B cell (primary cell): Measurements from ENCODE around the gene LAMTOR3. TPM values are rescaled to one million over a fixed set of nuclear protein-coding genes. Genes with fewer than 3 reads are reported as not detected.

Experiments used
- ATAC-seq: fragments of 200-7000 bp; cut with Tn5 transposase; one replicate; pipeline ENCODE4 v1.10.0; 2021; ENCODE audit warnings: low read depth, mild to moderate bottlenecking, moderate number of reproducible peaks, moderate library complexity
- CTCF ChIA-PET: fragments of 350-600 bp; sonication (Branson Sonifier 250); formaldehyde crosslinking; loops from one replicate; lab custom pipeline; 2021; ENCODE audit warnings: antibody characterized with exemption, inconsistent platforms; lab: Charles Lee
- POLR2A ChIA-PET: fragments of 350-600 bp; sonication (Branson Sonifier 250); formaldehyde crosslinking; loops from one replicate; lab custom pipeline; 2021; ENCODE audit warnings: antibody characterized with exemption; lab: Charles Lee
- DNase-seq: peaks from one replicate; pipeline ENCODE4 v3.0.0; 2013
- H2AFZ ChIP-seq: 2 replicates; pipeline ENCODE4 v1.6.1; 2012; ENCODE audit warnings: mild to moderate bottlenecking, low read depth, low read length; ENCODE audit not compliant: insufficient read depth, poor library complexity, severe bottlenecking
- H3K27ac ChIP-seq, 2 donors: 1 replicate in 1 of 2; 2 replicates in 1 of 2; pipeline ENCODE4 v1.5.1; 2012 to 2013; ENCODE audit warnings: low read length in 2 of 2, mild to moderate bottlenecking in 2 of 2, moderate library complexity in 1 of 2
- H3K27me3 ChIP-seq, 4 experiments: fragments of 200-600 bp in 1 of 4; sonication (generic) in 1 of 4; replicated peaks in 1 of 4; 1 replicate in 2 of 4; 2 replicates in 2 of 4; pipeline versions ENCODE4 v1.6.1 to v1.7.0; 2013 to 2016; ENCODE audit warnings: low read length in 3 of 4, mild to moderate bottlenecking in 2 of 4, mixed read lengths in 1 of 4, moderate library complexity in 1 of 4; ENCODE audit not compliant: insufficient read depth in 4 of 4, control insufficient read depth in 3 of 4; ENCODE audit errors: control extremely low read depth in 1 of 4
- H3K36me3 ChIP-seq, 2 experiments: replicated peaks in 1 of 2; 1 replicate in 1 of 2; 2 replicates in 1 of 2; pipeline versions ENCODE4 v1.6.1 to v1.7.1; 2013; ENCODE audit warnings: low read length in 1 of 2; ENCODE audit not compliant: insufficient read depth in 2 of 2, control insufficient read depth in 1 of 2; ENCODE audit errors: control extremely low read depth in 1 of 2, extremely low read depth in 1 of 2
- H3K4me1 ChIP-seq, 2 donors: fragments of 200-600 bp in 1 of 2; sonication (generic) in 1 of 2; 1 replicate in 1 of 2; 2 replicates in 1 of 2; pipeline versions ENCODE4 v1.5.1 to v1.6.1; 2013 to 2017; ENCODE audit warnings: low read length in 2 of 2; ENCODE audit not compliant: control insufficient read depth in 2 of 2, insufficient read depth in 2 of 2
- H3K4me2 ChIP-seq: replicated peaks from 2 replicates; pipeline ENCODE3; 2012; ENCODE audit warnings: mild to moderate bottlenecking, low read depth, low read length; ENCODE audit not compliant: poor library complexity, severe bottlenecking
- H3K4me3 ChIP-seq, 5 experiments: fragments of 200-600 bp in 1 of 5; sonication (generic) in 1 of 5; 1 replicate in 3 of 5; 2 replicates in 2 of 5; pipeline versions ENCODE4 v1.5.1 to v1.7.0; 2011 to 2016; ENCODE audit warnings: low read length in 4 of 5, mild to moderate bottlenecking in 4 of 5, low read depth in 2 of 5, control low read depth in 1 of 5, moderate library complexity in 1 of 5; ENCODE audit not compliant: insufficient read depth in 1 of 5; ENCODE audit errors: control extremely low read depth in 1 of 5, extremely low read depth in 1 of 5
- H3K79me2 ChIP-seq: fragments of 200-600 bp; sonication (generic); one replicate; pipeline ENCODE4 v1.6.0; 2016; ENCODE audit warnings: low read length; ENCODE audit not compliant: control insufficient read depth, insufficient read depth
- H3K9ac ChIP-seq: fragments of 200-600 bp; sonication (generic); 2 replicates; pipeline ENCODE4 v1.6.1; 2017; ENCODE audit warnings: mild to moderate bottlenecking, low read length, moderate library complexity
- H3K9me3 ChIP-seq, 3 donors: one replicate each; pipeline versions ENCODE4 v1.6.1 to v1.7.1; 2013; ENCODE audit warnings: low read length in 2 of 3; ENCODE audit not compliant: control insufficient read depth in 2 of 3, insufficient read depth in 1 of 3; ENCODE audit errors: control extremely low read depth in 1 of 3
- H4K20me1 ChIP-seq: 2 replicates; pipeline ENCODE4 v1.6.0; 2012; ENCODE audit warnings: mild to moderate bottlenecking, low read length; ENCODE audit not compliant: insufficient read depth, control insufficient read depth, poor library complexity, severe bottlenecking
- H3K27ac Mint-ChIP-seq: one replicate; pipeline ENCODE4 v1.8.0; 2021; ENCODE audit warnings: mixed read lengths
- H3K27me3 Mint-ChIP-seq: one replicate; pipeline ENCODE4 v1.8.0; 2021; ENCODE audit warnings: mixed read lengths
- H3K4me1 Mint-ChIP-seq: one replicate; pipeline ENCODE4 v1.8.0; 2021; ENCODE audit warnings: mixed read lengths
- H3K4me3 Mint-ChIP-seq: one replicate; pipeline ENCODE4 v1.8.0; 2021; ENCODE audit warnings: mixed read lengths
- H3K9me3 Mint-ChIP-seq: one replicate; pipeline ENCODE4 v1.8.0; 2022; ENCODE audit warnings: mixed read lengths; ENCODE audit not compliant: insufficient read depth
- CTCF ChIP-seq: fragments of 200-600 bp; IDR thresholded peaks from one replicate; pipeline ENCODE4 v1.8.0; 2022; ENCODE audit warnings: antibody characterized with exemption, mild to moderate bottlenecking
- EZH2 ChIP-seq: IDR thresholded peaks from 2 replicates; pipeline ENCODE4 v1.6.1; 2012; ENCODE audit warnings: borderline replicate concordance, low read depth, mild to moderate bottlenecking, moderate library complexity, low read length; ENCODE audit not compliant: insufficient read depth, poor library complexity, severe bottlenecking
- WGBS: methylation state at CpG from one replicate; pipeline ENCODE4 v1.1.5; 2013; ENCODE audit warnings: missing lambda C conversion rate; ENCODE audit not compliant: insufficient coverage; 5-methylcytosine and 5-hydroxymethylcytosine counted together
- intact Hi-C: fragments of 100-400 bp; cut with micrococcal nuclease; formaldehyde crosslinking; loops from one replicate; pipeline ENCODE4 v1.10.0; 2022
- polyA plus RNA-seq: library from polyadenylated mRNA; depleted of rRNA; stranded (reverse); fragments of >200 nt; gene quantifications from 2 replicates; pipeline ENCODE4 v1.2.3, GENCODE V29; 2012
- total RNA-seq, 2 donors: library from RNA; stranded (reverse); fragments of 120-200 nt in 1 of 2; gene quantifications; 1 replicate in 1 of 2; 2 replicates in 1 of 2; pipeline versions ENCODE4 v1.2.3 to v1.2.4, GENCODE V29; 2013 to 2022

LAMTOR3 gene
- total and polyA plus RNA-seq, 2 donors (not counting 1 experiment from before 2014, with no cell fraction given) = 8.0 to 18.0 TPM

DNA sequence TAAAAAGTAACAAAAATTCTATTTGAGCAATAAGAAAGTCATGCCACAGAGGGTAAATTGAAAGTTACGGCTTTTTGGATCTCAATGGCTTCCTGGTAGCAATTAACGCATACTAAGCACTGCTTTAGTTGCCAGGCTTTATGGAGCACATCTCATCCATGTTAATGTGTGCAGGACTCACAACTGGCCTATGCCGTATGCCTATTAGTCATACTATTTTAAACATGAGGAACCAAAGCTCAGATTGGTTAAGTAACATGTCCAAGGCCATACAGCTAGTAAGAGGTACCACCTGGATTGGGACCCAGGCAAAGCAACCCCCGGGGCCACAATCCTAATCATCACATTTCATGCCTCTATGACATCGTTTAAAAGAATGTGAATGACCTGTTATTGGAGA, 60.5 kb downstream of the LAMTOR3 start:
- no peak overlapping the region for H3K4me3 ChIP-seq
- no peak for TF ChIP-seq EZH2
- no peak for TF ChIP-seq CTCF
- Mint-ChIP-seq H3K27me3 (no peaks in the 10 kb centered on the region), H3K9me3 (no peaks in the 10 kb centered on the region), H3K4me1 (peaks cover 43% of the 10 kb centered on the region), H3K27ac (no peak overlapping the region), H3K4me3 (no peak overlapping the region)
- POLR2A ChIA-PET = no interaction called here
- no peak overlapping the region for H2AFZ ChIP-seq
- 100% methylated on average over 3 of the region's 5 CpGs for WGBS
- no peak overlapping the region for H3K9ac ChIP-seq
- intact Hi-C loops = no loop called here
- CTCF ChIA-PET = interaction anchor here (1.0 to 1.6 kb wide), 2 partner anchors 16 to 22 kb away, joined by 3 to 4 read pairs; no protein-coding TSS in a partner anchor
- no peak for ATAC-seq
- H3K9me3 ChIP-seq = no peaks in the 10 kb centered on the region
- H3K27ac ChIP-seq = peak overlapping the region in 1 of 2 donors; percentile 36
- peaks cover 92% of the 10 kb centered on the region for H4K20me1 ChIP-seq
- H3K79me2 ChIP-seq = peaks cover 96% of the 10 kb centered on the region
- H3K36me3 ChIP-seq = peaks cover 3 to 57% of the 10 kb centered on the region in 2 experiments
- no peaks in the 10 kb centered on the region for H3K27me3 ChIP-seq
- peaks cover 0 to 16% of the 10 kb centered on the region in 2 donors for H3K4me1 ChIP-seq
- H3K4me2 ChIP-seq = no peak overlapping the region
- DNase-seq = no peak

GRCh38 chr4:99832758-99833157, 61.5 kb downstream of the LAMTOR3 start:
- H3K27me3 Mint-ChIP-seq = no peaks in the 10 kb centered on the region
- H3K4me3 Mint-ChIP-seq = no peak overlapping the region
- peaks cover 3 to 23% of the 10 kb centered on the region in 2 donors for H3K4me1 ChIP-seq
- CTCF ChIA-PET = interaction anchor here (1.0 to 1.6 kb wide), 2 partner anchors 15 to 21 kb away, joined by 3 to 4 read pairs; no protein-coding TSS in a partner anchor
- peaks cover 92% of the 10 kb centered on the region for H4K20me1 ChIP-seq
- no peak overlapping the region for H3K9ac ChIP-seq
- intact Hi-C loops = no loop called here
- POLR2A ChIA-PET = no interaction called here
- H3K9me3 Mint-ChIP-seq = no peaks in the 10 kb centered on the region
- H3K79me2 ChIP-seq = peaks cover 96% of the 10 kb centered on the region
- peaks cover 48% of the 10 kb centered on the region for H3K4me1 Mint-ChIP-seq
- no peak for ATAC-seq
- no peaks in the 10 kb centered on the region for H3K9me3 ChIP-seq
- no CpG with 5 or more reads among the region's 3 CpGs for WGBS
- H3K27me3 ChIP-seq = no peaks in the 10 kb centered on the region
- no peak for DNase-seq
- no peak overlapping the region for H3K4me2 ChIP-seq
- H2AFZ ChIP-seq = no peak overlapping the region
- H3K36me3 ChIP-seq = peaks cover 3 to 47% of the 10 kb centered on the region in 2 experiments
- TF ChIP-seq EZH2 (no peak), CTCF (no peak)
- H3K27ac Mint-ChIP-seq = no peak overlapping the region
- peak overlapping the region in 1 of 2 donors; percentile 36 for H3K27ac ChIP-seq
- H3K4me3 ChIP-seq = no peak overlapping the region
